HEK293 (cell line): ENCODE measurements around the gene METTL15.

Experiments
- CTCF ChIP-seq: fragments of 450-650 bp; formaldehyde crosslinking; IDR thresholded peaks from 2 replicates; pipeline ENCODE4 v1.5.1; 2016; ENCODE audit warnings: missing biosample characterization, missing genetic modification characterization
- ELK4 ChIP-seq: IDR thresholded peaks from 2 replicates; pipeline ENCODE4 v1.6.1; 2011; ENCODE audit warnings: mild to moderate bottlenecking, low read depth, low read length, borderline replicate concordance
- HOXA7 ChIP-seq: sonication (generic); formaldehyde crosslinking; IDR thresholded peaks from 2 replicates; pipeline ENCODE4 v1.8.1; 2022; ENCODE audit warnings: missing genetic modification reagents, borderline replicate concordance
- MZF1 ChIP-seq: fragments of 450-650 bp; formaldehyde crosslinking; IDR thresholded peaks from 2 replicates; pipeline ENCODE4 v1.5.1; 2017; ENCODE audit warnings: missing biosample characterization, missing genetic modification characterization, borderline replicate concordance
- REST ChIP-seq: fragments of 450-650 bp; formaldehyde crosslinking; IDR thresholded peaks from 2 replicates; pipeline ENCODE4 v1.5.1; 2016; ENCODE audit warnings: missing biosample characterization, missing genetic modification characterization
- ZBTB44 ChIP-seq: fragments of 450-650 bp; IDR thresholded peaks from 2 replicates; pipeline ENCODE4 v1.5.1; 2018; ENCODE audit warnings: missing biosample characterization, mild to moderate bottlenecking, missing genetic modification characterization
- ZNF10 ChIP-seq: fragments of 450-650 bp; formaldehyde crosslinking; IDR thresholded peaks from 2 replicates; pipeline ENCODE4 v1.5.1; 2017; ENCODE audit warnings: missing biosample characterization, missing genetic modification characterization
- ZNF114 ChIP-seq: fragments of 450-650 bp; formaldehyde crosslinking; IDR thresholded peaks from 2 replicates; pipeline ENCODE4 v1.5.0; 2017; ENCODE audit warnings: missing biosample characterization, missing genetic modification characterization
- ZNF175 ChIP-seq: fragments of 450-650 bp; formaldehyde crosslinking; IDR thresholded peaks from 2 replicates; pipeline ENCODE4 v1.5.1; 2016; ENCODE audit warnings: missing biosample characterization, missing genetic modification characterization
- ZNF2 ChIP-seq: fragments of 450-650 bp; formaldehyde crosslinking; IDR thresholded peaks from 2 replicates; pipeline ENCODE4 v1.5.1; 2016; ENCODE audit warnings: missing biosample characterization, missing genetic modification characterization
- ZNF274 ChIP-seq, 2 experiments: fragments of 200-500 bp in 1 of 2; fragments of 450-650 bp in 1 of 2; sonication (Bioruptor generic) in 1 of 2; formaldehyde crosslinking in 1 of 2; IDR thresholded peaks; 2 replicates each; pipeline versions ENCODE4 v1.5.1 to v1.6.1; 2014 to 2016; ENCODE audit warnings: borderline replicate concordance in 1 of 2, inconsistent platforms in 1 of 2, low read length in 1 of 2, missing biosample characterization in 1 of 2, missing genetic modification characterization in 1 of 2
- ZNF707 ChIP-seq: fragments of 450-650 bp; formaldehyde crosslinking; IDR thresholded peaks from 2 replicates; pipeline ENCODE4 v1.5.1; 2016; ENCODE audit warnings: missing biosample characterization, missing genetic modification characterization

- TF ChIP-seq ZNF707 (tag by site-specific recombination) (no peak), CTCF (tag by site-specific recombination) (no peak), ZNF175 (no peak), ZNF274 (IDR thresholded peaks at IDR 0.05; ENCODE audit: low read length) (no peak), ZNF274 (tag by site-specific recombination; IDR thresholded peaks at IDR 0.05; ENCODE audit: borderline replicate concordance) (no peak), MZF1 (no peak), HOXA7 (no peak), ELK4 (no peak), ZBTB44 (tag by site-specific recombination) (no peak), REST (tag by site-specific recombination) (no peak), ZNF10 (tag by site-specific recombination) (no peak), ZNF114 (tag by site-specific recombination) (no peak), ZNF2 (tag by site-specific recombination) (no peak)
Measured at GRCh38 chr11:28114731-28115130, 6.5 kb downstream of the METTL15 start.
